Left ventricle myocardium inferior (tissue), 1 donor: ENCODE measurements around the gene CCDC71L. TPM values are rescaled to one million over a fixed set of nuclear protein-coding genes. Genes with fewer than 3 reads are reported as not detected.

Experiments
- DNase-seq: peaks from one replicate; pipeline ENCODE4 v3.0.0-alpha.2; 2020
- H3K27ac ChIP-seq: fragments of 200-600 bp; replicated peaks from 2 replicates; pipeline ENCODE4 v1.8.0; 2021
- H3K27me3 ChIP-seq: fragments of 200-600 bp; 2 replicates; pipeline ENCODE4 v1.8.0; 2021; ENCODE audit warnings: low read depth
- H3K36me3 ChIP-seq: fragments of 200-600 bp; 2 replicates; pipeline ENCODE4 v1.8.0; 2021
- H3K4me1 ChIP-seq: fragments of 200-600 bp; 2 replicates; pipeline ENCODE4 v1.8.0; 2021
- H3K4me3 ChIP-seq: fragments of 200-600 bp; 2 replicates; pipeline ENCODE4 v1.8.0; 2021; ENCODE audit warnings: mild to moderate bottlenecking, moderate library complexity
- H3K9me3 ChIP-seq: fragments of 200-600 bp; replicated peaks from 2 replicates; pipeline ENCODE4 v1.8.0; 2021
- CTCF ChIP-seq: fragments of 200-600 bp; IDR thresholded peaks from 2 replicates; pipeline ENCODE4 v1.8.0; 2021; ENCODE audit warnings: antibody characterized with exemption, mild to moderate bottlenecking, borderline replicate concordance
- intact Hi-C: fragments of 100-400 bp; cut with micrococcal nuclease; formaldehyde crosslinking; loops from one replicate; pipeline ENCODE4 v1.11.0; 2022
- total RNA-seq: library from RNA; stranded (reverse); fragmentation: NEBNext Ultra II Directional; extraction: Animal tissue kit (Norgen Biotek cat#: 25700); gene quantifications from one replicate; pipeline ENCODE4 v1.2.1, GENCODE V29; 2021
- donor health status: DM: no; HTN: yes; CAD: no; lungs with severe emphysema.

CCDC71L gene
- total RNA-seq, 1 donor from 2014 or later = 6.0 TPM

GRCh38 chr7:106615808-106616707, 44.9 kb downstream of the CCDC71L start:
- Histone ChIP-seq H3K36me3 (no peaks in the 10 kb centered on the region), H3K4me1 (peaks cover 17% of the 10 kb centered on the region), H3K27ac (no peak overlapping the region), H3K9me3 (peaks cover 16% of the 10 kb centered on the region), H3K27me3 (no peaks in the 10 kb centered on the region), H3K4me3 (no peak overlapping the region)
- no peak for DNase-seq
- no peak for TF ChIP-seq CTCF
- intact Hi-C loops = no loop called here

GRCh38 chr7:106614751-106615150, 46.2 kb downstream of the CCDC71L start:
- no peak for TF ChIP-seq CTCF
- DNase-seq = no peak
- H3K4me3 ChIP-seq = no peak overlapping the region
- H3K27me3 ChIP-seq = no peaks in the 10 kb centered on the region
- no peak overlapping the region for H3K27ac ChIP-seq
- peaks cover 14% of the 10 kb centered on the region for H3K9me3 ChIP-seq
- intact Hi-C loops = no loop called here
- peaks cover 17% of the 10 kb centered on the region for H3K4me1 ChIP-seq
- no peaks in the 10 kb centered on the region for H3K36me3 ChIP-seq

- no peak for DNase-seq
- Histone ChIP-seq H3K27me3 (no peaks in the 10 kb centered on the region), H3K4me1 (peaks cover 17% of the 10 kb centered on the region), H3K9me3 (peaks cover 14% of the 10 kb centered on the region), H3K27ac (no peak overlapping the region), H3K36me3 (no peaks in the 10 kb centered on the region), H3K4me3 (no peak overlapping the region)
- intact Hi-C loops = no loop called here
- TF ChIP-seq CTCF = no peak
Measured at GRCh38 chr7:106613848-106614560, 47.0 kb downstream of the CCDC71L start.

- Histone ChIP-seq H3K27ac (no peak overlapping the region), H3K4me3 (no peak overlapping the region), H3K27me3 (no peaks in the 10 kb centered on the region), H3K9me3 (peaks cover 14% of the 10 kb centered on the region), H3K4me1 (peaks cover 9% of the 10 kb centered on the region), H3K36me3 (no peaks in the 10 kb centered on the region)
- DNase-seq = no peak
- TF ChIP-seq CTCF = no peak
- intact Hi-C loops = no loop called here
Measured at GRCh38 chr7:106613279-106613678, 47.7 kb downstream of the CCDC71L start.

GRCh38 chr7:106612432-106612831, 48.5 kb downstream of the CCDC71L start:
- H3K9me3 ChIP-seq = peaks cover 14% of the 10 kb centered on the region
- DNase-seq = no peak
- H3K4me3 ChIP-seq = no peak overlapping the region
- H3K27ac ChIP-seq = no peak overlapping the region
- TF ChIP-seq CTCF = no peak
- H3K4me1 ChIP-seq = peaks cover under 1% of the 10 kb centered on the region
- no peaks in the 10 kb centered on the region for H3K36me3 ChIP-seq
- intact Hi-C loops = no loop called here
- H3K27me3 ChIP-seq = no peaks in the 10 kb centered on the region
